SU-DHL-6 (cell line): ENCODE results near the gene RASAL3.

Source experiments
- H2AFZ ChIP-seq: fragments of 200-600 bp; sonication (generic); 2 replicates; pipeline ENCODE4 v1.6.1; 2014; ENCODE audit warnings: low read depth, mild to moderate bottlenecking, moderate library complexity, mixed read lengths, antibody characterized with exemption, low read length; ENCODE audit not compliant: severe bottlenecking
- H3F3A ChIP-seq: fragments of 200-600 bp; shearing (Covaris generic); 2 replicates; pipeline ENCODE4 v1.6.0; 2016; ENCODE audit warnings: antibody characterized with exemption, mild to moderate bottlenecking; ENCODE audit not compliant: insufficient read depth
- H3K27ac ChIP-seq: fragments of 200-600 bp; sonication (generic); 2 replicates; pipeline ENCODE4 v1.5.1; 2016; ENCODE audit warnings: low read depth, mild to moderate bottlenecking, low read length, moderate library complexity, mixed read lengths
- H3K27me3 ChIP-seq: fragments of 200-600 bp; sonication (generic), shearing (Covaris generic); 2 replicates; pipeline ENCODE4 v1.6.0; 2014; ENCODE audit warnings: mild to moderate bottlenecking, low read length
- H3K36me3 ChIP-seq: fragments of 200-600 bp; sonication (generic); 2 replicates; pipeline ENCODE4 v1.6.1; 2014; ENCODE audit warnings: mild to moderate bottlenecking, low read length, mixed read lengths
- H3K4me2 ChIP-seq: fragments of 300-600, 200-600 bp; shearing (Covaris generic), sonication (generic); 2 replicates; pipeline ENCODE4 v1.6.0; 2014; ENCODE audit warnings: low read length, low read depth, mild to moderate bottlenecking; ENCODE audit not compliant: poor library complexity, severe bottlenecking
- H3K4me3 ChIP-seq: fragments of 200-600 bp; sonication (generic); 2 replicates; pipeline ENCODE4 v1.5.1; 2014; ENCODE audit warnings: antibody characterized with exemption, low read length, mild to moderate bottlenecking, mixed read lengths; ENCODE audit not compliant: insufficient read depth, poor library complexity, severe bottlenecking
- H3K79me2 ChIP-seq: fragments of 200-600 bp; sonication (generic); 2 replicates; pipeline ENCODE4 v1.6.1; 2014; ENCODE audit warnings: mild to moderate bottlenecking, low read length, moderate library complexity; ENCODE audit not compliant: insufficient read depth
- H3K9ac ChIP-seq: fragments of 200-600 bp; sonication (generic); 2 replicates; pipeline ENCODE4 v1.7.0; 2014; ENCODE audit warnings: mild to moderate bottlenecking, low read length
- H3K9me2 ChIP-seq: fragments of 200-600 bp; sonication (generic); replicated peaks from 2 replicates; pipeline ENCODE4 v1.6.1; 2014; ENCODE audit warnings: low read length; ENCODE audit not compliant: insufficient read depth
- H3K9me3 ChIP-seq: fragments of 200-600 bp; sonication (generic); 2 replicates; pipeline ENCODE4 v1.6.1; 2014; ENCODE audit warnings: low read length, mixed read lengths; ENCODE audit not compliant: insufficient read depth
- H4K20me1 ChIP-seq: fragments of 200-600 bp; sonication (generic); 2 replicates; pipeline ENCODE4 v1.6.1; 2014; ENCODE audit warnings: low read depth, mild to moderate bottlenecking, antibody characterized with exemption, low read length, moderate library complexity, mixed read lengths
- CTCF ChIP-seq: fragments of 200-600 bp; sonication (generic); IDR thresholded peaks from one replicate; pipeline ENCODE4 v1.5.1; 2017; ENCODE audit warnings: antibody characterized with exemption, mild to moderate bottlenecking, low read length, moderate library complexity; ENCODE audit not compliant: insufficient read depth, poor library complexity, severe bottlenecking
- EZH2phosphoT487 ChIP-seq: fragments of 200-600 bp; sonication (generic), shearing (Covaris generic); conservative IDR thresholded peaks from 2 replicates; pipeline ENCODE4 v1.6.1; 2018; ENCODE audit warnings: mild to moderate bottlenecking, antibody characterized with exemption, low read length, moderate library complexity, mixed read lengths

Gene RASAL3

GRCh38 chr19:15468675-15469512 lies 4.5 kb upstream of the RASAL3 start:
- no peaks in the 10 kb centered on the region for H4K20me1 ChIP-seq
- H3K9ac ChIP-seq: no peak overlapping the region
- no peaks in the 10 kb centered on the region for H3K9me3 ChIP-seq
- H3K9me2 ChIP-seq: no peaks in the 10 kb centered on the region
- no peaks in the 10 kb centered on the region for H3K27me3 ChIP-seq
- H3F3A ChIP-seq: no peaks in the 10 kb centered on the region
- H3K4me2 ChIP-seq: no peak overlapping the region
- H3K27ac ChIP-seq: no peak overlapping the region
- no peaks in the 10 kb centered on the region for H3K36me3 ChIP-seq
- no peak overlapping the region for H3K4me3 ChIP-seq
- TF ChIP-seq EZH2phosphoT487: no peak
- no peak for TF ChIP-seq CTCF
- H3K79me2 ChIP-seq: no peaks in the 10 kb centered on the region
- H2AFZ ChIP-seq: no peak overlapping the region

GRCh38 chr19:15467734-15468214 lies 3.4 kb upstream of the RASAL3 start:
- Histone ChIP-seq H2AFZ (no peak overlapping the region), H4K20me1 (no peaks in the 10 kb centered on the region), H3F3A (no peaks in the 10 kb centered on the region), H3K27me3 (no peaks in the 10 kb centered on the region), H3K27ac (no peak overlapping the region), H3K9me2 (no peaks in the 10 kb centered on the region), H3K9ac (no peak overlapping the region), H3K4me2 (no peak overlapping the region), H3K9me3 (no peaks in the 10 kb centered on the region), H3K4me3 (no peak overlapping the region), H3K79me2 (no peaks in the 10 kb centered on the region; the same call in 1 of the 2 replicates), H3K36me3 (no peaks in the 10 kb centered on the region)
- TF ChIP-seq CTCF: no peak
- TF ChIP-seq EZH2phosphoT487: no peak

GRCh38 chr19:15466851-15467733 lies 2.7 kb upstream of the RASAL3 start:
- Histone ChIP-seq H3K27me3 (no peaks in the 10 kb centered on the region), H3K4me3 (no peak overlapping the region), H3K79me2 (no peaks in the 10 kb centered on the region; the same call in 1 of the 2 replicates), H2AFZ (no peak overlapping the region), H3K9ac (no peak overlapping the region), H3K9me3 (no peaks in the 10 kb centered on the region), H4K20me1 (no peaks in the 10 kb centered on the region), H3F3A (no peaks in the 10 kb centered on the region), H3K4me2 (no peak overlapping the region), H3K36me3 (no peaks in the 10 kb centered on the region), H3K9me2 (no peaks in the 10 kb centered on the region), H3K27ac (no peak overlapping the region)
- no peak for TF ChIP-seq CTCF
- TF ChIP-seq EZH2phosphoT487: no peak
